Measurements from ENCODE around the gene CDH23. TPM values are rescaled to one million over a fixed set of nuclear protein-coding genes. Genes with fewer than 3 reads are reported as not detected.

CDH23 gene
- total RNA-seq, 1 donor from 2014 or later = 1.3 TPM

DNA sequence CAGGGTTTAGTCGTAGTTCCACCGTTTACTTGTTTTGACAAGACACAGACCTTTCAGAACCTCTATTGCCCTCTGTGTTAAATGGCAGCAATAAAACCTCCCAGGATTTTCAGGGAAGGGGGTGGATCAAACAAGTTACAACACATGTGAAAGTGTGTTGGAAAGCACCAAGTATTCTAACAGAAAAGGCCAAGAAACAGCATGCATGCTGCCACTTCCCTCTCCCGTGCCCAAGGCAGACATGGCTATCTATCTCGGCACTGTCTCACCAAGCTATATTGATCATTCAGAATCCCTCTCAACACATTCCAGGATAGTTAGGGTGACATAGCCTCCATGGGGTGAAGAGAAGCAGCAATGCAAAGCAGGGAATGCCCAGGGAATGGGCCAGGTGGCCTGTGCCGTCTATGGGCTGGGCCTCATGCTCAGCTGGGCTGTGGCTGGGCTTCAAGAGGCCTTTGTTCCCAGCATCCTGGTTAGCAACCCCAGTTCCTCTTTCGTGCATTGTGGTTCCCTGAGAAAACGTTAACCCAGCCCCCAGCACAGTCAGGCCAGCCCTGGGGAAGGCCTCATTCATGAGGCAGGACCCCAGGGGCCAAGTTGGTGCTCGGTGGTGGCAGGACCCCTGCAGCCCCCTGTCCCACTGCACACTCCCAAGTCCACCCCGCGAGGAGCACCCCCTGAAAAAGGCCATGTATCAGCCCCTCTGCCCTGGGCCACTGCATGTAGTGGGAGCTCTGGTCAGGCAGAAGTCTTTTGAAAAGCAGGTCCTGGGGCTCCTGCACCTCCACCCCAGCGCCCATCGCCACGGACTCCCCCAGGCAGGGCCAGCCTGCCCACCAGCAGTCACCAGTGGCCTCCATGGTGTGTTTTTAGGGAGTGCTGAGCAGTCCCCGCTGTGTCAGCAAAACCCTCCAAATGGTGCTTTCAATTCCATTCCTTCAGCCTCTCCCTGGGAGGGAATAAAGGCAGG lies 351.1 kb downstream of the CDH23 start:
- Mint-ChIP-seq H3K36me3 (ENCODE audit: low read depth) (peaks cover 51% of the 10 kb centered on the region), H3K4me3 (peak overlapping the region; percentile 78), H3K27ac (peak overlapping the region; percentile 99), H3K4me1 (peaks cover 89% of the 10 kb centered on the region), H3K27me3 (no peaks in the 10 kb centered on the region), H3K9me3 (no peaks in the 10 kb centered on the region)
- DNase-seq = peak; percentile 75
- intact Hi-C loops (cut with micrococcal nuclease) = loop anchor here (1.0 to 10.0 kb wide), 5 partner anchors 8 to 337 kb away; partner anchors contain the start of genes SPOCK2 and VSIR

DNA sequence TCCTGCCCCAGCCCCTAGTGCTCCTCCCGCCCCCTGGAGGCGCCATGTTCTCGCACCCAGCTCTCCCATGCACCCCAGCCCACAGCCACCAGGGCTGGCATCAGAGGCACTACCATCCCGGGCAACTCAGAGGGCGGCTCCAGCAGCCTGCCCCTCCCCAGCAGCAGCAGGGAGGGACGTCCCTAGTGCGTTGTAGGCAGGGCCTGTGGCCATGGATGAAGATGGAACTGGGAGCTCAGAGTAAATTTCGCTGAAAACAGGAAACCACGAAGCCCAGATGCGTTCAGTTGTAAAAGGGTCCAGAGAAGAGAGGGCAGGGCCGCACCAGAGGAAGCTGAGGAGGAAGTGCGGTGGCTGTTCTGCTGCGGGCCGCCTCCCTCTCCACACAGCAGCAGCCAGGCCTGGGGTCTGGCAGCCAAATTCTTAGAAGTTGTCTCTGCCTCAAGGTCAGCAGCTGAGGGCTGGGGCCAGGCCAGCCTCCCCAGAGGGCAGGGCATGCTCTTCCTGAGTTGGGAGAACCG lies 352.0 kb downstream of the CDH23 start:
- DNase-seq = peak; percentile 95
- Mint-ChIP-seq H3K27me3 (no peaks in the 10 kb centered on the region), H3K4me3 (peak overlapping the region; percentile 78), H3K27ac (peak overlapping the region; percentile 99), H3K9me3 (no peaks in the 10 kb centered on the region), H3K36me3 (ENCODE audit: low read depth) (peaks cover 60% of the 10 kb centered on the region), H3K4me1 (peaks cover 91% of the 10 kb centered on the region)
- intact Hi-C loops (cut with micrococcal nuclease) = loop anchor here (1.0 to 10.0 kb wide), 4 partner anchors 8 to 336 kb away; partner anchors contain the start of genes SPOCK2 and VSIR

DNA sequence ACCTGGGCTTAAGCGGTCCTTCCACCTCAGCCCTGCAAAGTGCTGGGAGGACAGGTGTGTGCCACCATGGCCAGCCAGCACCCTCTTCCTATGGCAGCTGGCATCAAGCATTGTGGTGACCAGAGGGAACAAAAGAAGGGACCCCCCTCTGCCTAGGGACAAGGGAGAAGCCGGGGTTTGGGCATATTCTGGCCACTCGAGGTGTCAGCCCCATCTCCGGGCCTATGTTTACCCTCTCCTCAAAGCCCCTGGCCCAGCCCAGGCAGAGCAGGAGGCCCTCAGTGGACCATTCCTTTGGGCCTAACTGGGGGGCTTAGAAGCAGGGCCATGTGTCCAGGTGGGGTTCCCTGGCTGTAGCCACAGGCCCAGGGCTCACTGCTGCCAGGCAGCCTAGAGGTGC lies 352.7 kb downstream of the CDH23 start:
- Mint-ChIP-seq H3K36me3 (ENCODE audit: low read depth) (peaks cover 66% of the 10 kb centered on the region), H3K9me3 (no peaks in the 10 kb centered on the region), H3K27ac (peak overlapping the region; percentile 99), H3K4me3 (peak overlapping the region; percentile 78), H3K27me3 (no peaks in the 10 kb centered on the region), H3K4me1 (peaks cover 94% of the 10 kb centered on the region)
- intact Hi-C loops (cut with micrococcal nuclease) = loop anchor here (2.0 to 10.0 kb wide), 2 partner anchors 23 to 335 kb away; partner anchors contain the start of genes SPOCK2 and VSIR
- no peak for DNase-seq

DNA sequence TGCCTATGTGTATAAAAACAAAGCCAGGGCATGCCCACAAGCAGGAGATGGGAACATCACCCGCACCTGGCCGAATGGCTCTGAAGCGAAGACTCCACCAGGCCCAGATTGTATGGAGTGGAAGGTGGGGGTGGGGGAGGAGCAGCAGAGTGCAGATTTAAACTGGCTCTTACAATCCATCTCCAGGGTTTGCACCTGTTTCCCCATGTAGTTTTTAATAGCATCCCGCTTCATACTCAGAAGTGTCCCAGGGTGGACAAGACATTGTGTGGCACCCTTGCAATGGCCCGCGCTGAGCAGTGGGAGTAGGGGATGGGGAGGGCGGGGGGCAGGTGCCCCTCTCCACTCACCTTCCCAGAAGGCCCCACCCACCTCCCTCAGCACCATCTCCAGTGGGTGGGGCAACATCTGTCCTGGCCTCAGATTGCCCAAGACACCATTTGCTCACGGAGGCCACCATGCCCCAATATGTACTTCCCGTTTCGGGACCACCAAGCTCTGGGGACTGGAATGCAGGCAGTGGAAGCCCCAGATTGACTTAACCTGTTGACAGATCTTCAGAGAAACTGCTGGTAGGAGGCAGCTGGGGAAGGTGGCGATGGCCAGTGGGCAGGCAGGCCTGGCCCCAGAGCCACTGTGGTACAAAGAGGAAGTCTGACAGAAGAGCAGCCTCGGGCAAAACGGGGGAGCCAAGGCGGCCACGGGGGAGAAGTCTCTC lies 353.6 kb downstream of the CDH23 start:
- no peaks in the 10 kb centered on the region for H3K9me3 Mint-ChIP-seq
- no peaks in the 10 kb centered on the region for H3K27me3 Mint-ChIP-seq
- peak overlapping the region; percentile 60 for H3K4me3 Mint-ChIP-seq
- peaks cover 69% of the 10 kb centered on the region for H3K36me3 Mint-ChIP-seq (ENCODE audit: low read depth)
- intact Hi-C loops (cut with micrococcal nuclease) = no loop called here
- H3K27ac Mint-ChIP-seq = peak overlapping the region; percentile 99
- DNase-seq = no peak
- H3K4me1 Mint-ChIP-seq = peaks cover 91% of the 10 kb centered on the region

DNA sequence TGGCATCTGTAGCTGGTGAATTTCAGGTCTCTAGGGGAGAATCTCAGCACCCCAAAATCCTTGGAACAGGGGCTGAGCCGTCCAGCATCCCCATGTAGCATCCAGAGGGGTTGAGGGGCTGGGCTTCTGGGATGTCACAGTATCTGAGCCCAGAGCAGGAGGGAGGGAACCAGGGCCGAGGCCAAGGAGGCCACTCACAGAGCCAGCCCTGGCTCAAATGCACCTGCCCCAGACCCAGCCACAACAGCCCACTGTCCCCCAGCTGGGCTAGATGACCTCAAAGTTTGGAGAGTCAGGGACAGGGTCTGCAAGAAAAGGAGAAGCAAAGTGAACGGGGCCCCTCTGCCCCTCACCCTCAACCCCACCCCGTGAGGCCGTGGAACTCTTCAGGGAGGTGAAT lies 354.3 kb downstream of the CDH23 start:
- peak overlapping the region; percentile 99 for H3K27ac Mint-ChIP-seq
- intact Hi-C loops (cut with micrococcal nuclease) = no loop called here
- H3K9me3 Mint-ChIP-seq = no peaks in the 10 kb centered on the region
- H3K4me1 Mint-ChIP-seq = peaks cover 84% of the 10 kb centered on the region
- H3K27me3 Mint-ChIP-seq = no peaks in the 10 kb centered on the region
- no peak for DNase-seq
- peaks cover 68% of the 10 kb centered on the region for H3K36me3 Mint-ChIP-seq (ENCODE audit: low read depth)
- H3K4me3 Mint-ChIP-seq = no peak overlapping the region

DNA sequence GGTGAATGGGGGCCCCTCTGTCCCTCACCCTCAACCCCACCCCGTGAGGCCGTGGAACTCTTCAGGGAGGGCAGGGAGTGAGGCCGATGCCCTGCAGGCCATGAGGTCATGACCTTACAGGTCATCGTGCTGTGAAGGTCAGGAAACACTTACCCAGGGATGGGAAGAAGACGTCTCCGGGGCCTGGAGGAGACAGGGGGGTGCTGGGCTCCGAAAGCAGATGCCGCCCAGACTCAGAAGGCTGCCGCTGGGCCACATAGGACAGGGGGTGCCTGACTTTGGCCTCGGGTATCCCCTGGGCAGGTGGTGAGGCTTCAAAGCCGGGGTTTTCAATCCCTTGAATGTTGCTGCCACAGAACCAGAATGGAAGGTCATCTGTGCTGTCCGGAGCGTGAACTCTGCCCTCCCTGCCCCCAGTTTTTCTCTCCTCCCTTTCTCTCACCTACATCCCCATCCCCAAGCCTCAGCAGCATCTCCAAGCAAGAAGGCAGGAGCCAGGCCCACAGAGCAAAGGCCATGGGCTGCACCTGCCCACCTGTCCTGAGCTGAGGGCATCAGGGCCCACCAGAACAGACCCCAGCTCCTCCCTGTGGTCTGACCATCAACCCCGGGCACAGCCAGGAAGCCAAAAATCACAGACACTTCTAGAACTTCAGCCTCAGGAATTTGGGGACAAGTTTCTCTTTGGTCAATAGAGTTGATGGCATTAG lies 354.9 kb downstream of the CDH23 start:
- Mint-ChIP-seq H3K27me3 (no peaks in the 10 kb centered on the region), H3K4me1 (peaks cover 84% of the 10 kb centered on the region), H3K36me3 (ENCODE audit: low read depth) (peaks cover 74% of the 10 kb centered on the region), H3K4me3 (peak overlapping the region; percentile 33), H3K27ac (peak overlapping the region; percentile 89), H3K9me3 (no peaks in the 10 kb centered on the region)
- DNase-seq = no peak
- intact Hi-C loops (cut with micrococcal nuclease) = no loop called here

DNA sequence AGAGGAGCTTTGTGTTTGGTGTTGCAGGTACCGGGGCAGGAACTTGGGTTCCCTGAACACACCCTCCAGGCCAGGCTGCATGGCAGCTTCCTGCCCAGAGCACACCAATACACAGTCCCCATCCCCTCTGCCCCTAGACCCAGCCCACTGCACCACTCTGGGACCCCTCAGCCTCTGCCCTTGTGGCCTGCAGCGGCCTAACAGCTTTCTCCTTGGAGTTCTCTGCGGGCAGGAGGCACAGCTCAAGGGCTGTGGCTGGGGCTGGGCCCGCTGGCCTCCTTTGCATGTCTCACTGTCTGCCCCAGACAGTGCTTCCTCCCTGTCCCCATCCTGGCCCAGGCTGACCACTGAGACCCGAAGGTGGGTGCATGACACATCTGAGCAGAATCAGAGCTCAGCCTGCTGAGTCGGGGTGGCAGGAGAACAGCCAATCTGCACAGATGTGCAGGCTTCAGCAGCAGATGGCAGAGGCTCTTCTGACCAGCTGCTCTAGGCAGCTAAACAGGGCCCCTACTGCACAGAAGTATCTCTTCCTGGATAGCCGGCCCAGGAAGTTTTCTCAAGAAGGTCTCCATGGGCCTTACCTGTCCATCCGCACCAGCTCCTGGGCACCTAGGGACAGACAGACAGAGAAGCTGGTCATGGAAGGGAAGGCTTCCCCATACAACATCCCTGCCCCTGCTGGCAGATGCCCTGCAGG lies 355.8 kb downstream of the CDH23 start:
- H3K27ac Mint-ChIP-seq = peak overlapping the region; percentile 89
- no peak for DNase-seq
- no peaks in the 10 kb centered on the region for H3K27me3 Mint-ChIP-seq
- H3K4me1 Mint-ChIP-seq = peaks cover 84% of the 10 kb centered on the region
- no peaks in the 10 kb centered on the region for H3K9me3 Mint-ChIP-seq
- intact Hi-C loops (cut with micrococcal nuclease) = no loop called here
- peak overlapping the region; percentile 33 for H3K4me3 Mint-ChIP-seq
- peaks cover 70% of the 10 kb centered on the region for H3K36me3 Mint-ChIP-seq (ENCODE audit: low read depth)

DNA sequence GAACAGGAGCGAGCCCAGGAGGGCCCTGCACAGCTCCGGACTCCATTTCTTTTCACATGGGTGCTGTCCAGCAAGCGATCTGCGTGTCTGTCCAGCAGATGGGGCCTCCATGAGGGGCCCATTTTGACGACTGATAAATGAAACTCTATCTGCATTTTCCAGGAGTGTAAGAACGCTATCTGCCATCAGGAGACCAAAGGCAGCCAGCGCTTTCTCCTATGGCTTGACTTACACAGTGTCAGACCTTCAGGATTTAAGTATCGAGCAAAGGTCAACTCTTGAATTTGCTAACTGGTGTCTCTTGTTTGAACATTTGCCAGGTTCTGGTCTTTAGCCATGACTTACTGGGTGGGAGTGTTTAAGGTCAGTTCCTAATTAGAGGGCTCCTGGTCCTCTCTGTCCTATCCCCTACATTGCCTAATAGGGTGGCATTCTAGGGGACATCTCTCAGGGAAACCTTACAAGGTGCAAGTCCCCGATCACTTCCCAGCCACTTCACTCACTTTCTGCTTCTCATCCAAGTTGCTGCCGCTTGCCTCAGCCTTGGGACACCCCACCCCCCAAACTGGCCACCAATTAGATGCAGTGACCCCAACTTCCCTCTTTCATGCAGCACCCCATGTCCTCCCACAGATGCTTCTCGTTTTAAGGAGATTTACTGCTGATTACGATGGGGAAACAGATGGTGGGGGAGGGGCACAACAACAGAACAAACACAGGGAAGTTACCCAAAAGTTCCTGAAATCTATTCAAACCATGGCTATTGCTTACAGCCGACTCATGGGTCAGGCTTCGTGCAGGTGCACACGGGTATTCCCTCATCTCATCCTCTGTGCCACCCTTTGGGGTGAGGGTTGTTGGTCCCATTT lies 356.6 kb downstream of the CDH23 start:
- Mint-ChIP-seq H3K9me3 (no peaks in the 10 kb centered on the region), H3K4me3 (peak overlapping the region; percentile 33), H3K27ac (peak overlapping the region; percentile 89), H3K27me3 (no peaks in the 10 kb centered on the region), H3K36me3 (ENCODE audit: low read depth) (peaks cover 67% of the 10 kb centered on the region), H3K4me1 (peaks cover 84% of the 10 kb centered on the region)
- DNase-seq = no peak
- intact Hi-C loops (cut with micrococcal nuclease) = no loop called here

DNA sequence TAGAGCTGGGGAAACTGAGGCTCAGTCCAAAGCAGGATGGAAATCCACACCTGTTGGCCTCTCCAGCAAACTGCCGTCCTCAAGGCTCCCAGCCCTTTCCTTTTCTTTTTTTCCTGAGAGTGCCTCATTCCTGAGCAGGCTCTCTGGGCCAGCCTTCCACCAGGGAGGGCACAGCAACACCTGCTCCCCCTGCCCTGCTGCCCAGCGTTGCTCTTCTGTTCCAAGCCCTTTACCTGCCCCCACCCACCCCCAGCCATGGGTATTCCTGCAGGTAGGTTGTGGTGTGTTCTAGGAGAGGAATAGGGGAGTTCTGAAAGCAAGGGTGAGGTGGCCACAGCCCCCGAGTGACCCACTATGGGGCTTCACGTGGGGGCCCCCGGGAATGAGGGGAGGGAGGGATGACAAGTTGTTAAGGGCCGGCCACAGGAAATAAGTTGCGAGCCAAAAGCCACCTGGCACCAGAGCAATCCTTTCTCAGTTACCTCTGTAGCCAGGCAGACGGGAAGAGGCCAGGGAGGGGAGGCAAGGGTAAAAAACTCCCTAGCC lies 357.3 kb downstream of the CDH23 start:
- Mint-ChIP-seq H3K4me3 (peak overlapping the region; percentile 10), H3K27ac (peak overlapping the region; percentile 89), H3K9me3 (no peaks in the 10 kb centered on the region), H3K4me1 (peaks cover 80% of the 10 kb centered on the region), H3K36me3 (ENCODE audit: low read depth) (peaks cover 66% of the 10 kb centered on the region), H3K27me3 (no peaks in the 10 kb centered on the region)
- intact Hi-C loops (cut with micrococcal nuclease) = no loop called here
- DNase-seq = no peak

DNA sequence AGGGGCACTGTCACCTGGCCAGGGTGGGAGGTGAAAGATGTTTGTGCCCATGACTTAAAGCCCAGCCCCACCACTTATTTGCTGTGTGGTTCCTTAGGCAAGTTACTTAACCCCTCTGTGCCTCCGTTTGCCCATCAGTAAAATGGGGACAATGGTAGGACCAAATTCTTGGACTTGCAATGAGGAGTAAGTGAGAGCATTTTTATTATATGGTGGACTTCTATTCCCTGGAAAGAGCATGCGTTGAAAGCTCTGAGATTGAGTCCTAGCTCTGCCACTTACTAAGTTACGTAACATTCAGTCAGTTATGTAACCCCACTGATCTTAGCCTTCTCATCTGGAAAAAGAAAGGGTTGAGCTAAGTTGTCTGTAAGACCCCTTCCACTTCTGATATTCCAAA lies 357.8 kb downstream of the CDH23 start:
- intact Hi-C loops (cut with micrococcal nuclease) = no loop called here
- Mint-ChIP-seq H3K36me3 (ENCODE audit: low read depth) (peaks cover 71% of the 10 kb centered on the region), H3K4me1 (peaks cover 79% of the 10 kb centered on the region), H3K27ac (peak overlapping the region; percentile 51), H3K27me3 (no peaks in the 10 kb centered on the region), H3K9me3 (no peaks in the 10 kb centered on the region), H3K4me3 (no peak overlapping the region)
- no peak for DNase-seq

DNA sequence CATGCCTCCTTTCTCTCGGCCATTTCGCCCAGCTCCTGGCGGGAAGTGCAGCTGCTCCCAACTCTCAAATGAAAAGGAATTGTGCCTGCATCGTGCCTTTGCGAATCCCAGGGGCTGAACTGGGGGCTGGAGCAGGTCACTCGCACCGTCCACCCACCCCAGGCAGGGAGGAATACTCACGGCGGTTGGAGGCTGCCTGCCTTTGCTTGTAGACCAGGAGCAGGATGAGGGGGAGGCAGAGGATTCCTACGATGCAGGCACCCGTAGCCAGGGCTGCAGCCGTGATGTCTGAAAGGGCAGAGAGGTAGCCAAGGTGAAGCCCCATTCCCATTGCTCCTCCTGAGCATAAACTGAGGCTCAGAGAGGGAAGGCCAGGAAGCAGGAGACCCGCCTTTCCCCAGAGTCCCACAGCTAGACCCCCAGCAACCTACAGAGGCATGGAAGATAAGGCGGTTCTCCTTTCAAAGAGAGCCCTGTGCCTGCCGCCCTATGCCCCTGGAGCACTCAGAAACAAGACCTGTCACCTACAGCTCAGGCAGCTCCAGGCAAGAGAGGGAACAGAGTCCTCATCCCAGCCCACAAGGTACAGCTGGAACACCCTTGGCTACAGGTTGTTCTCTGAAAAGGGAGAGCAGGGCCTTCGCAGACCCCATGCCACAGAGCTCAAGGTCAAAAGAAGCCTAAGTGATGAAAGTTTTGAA lies 358.6 kb downstream of the CDH23 start:
- Mint-ChIP-seq H3K4me3 (no peak overlapping the region), H3K27ac (peak overlapping the region; percentile 53), H3K4me1 (peaks cover 73% of the 10 kb centered on the region), H3K27me3 (no peaks in the 10 kb centered on the region), H3K9me3 (no peaks in the 10 kb centered on the region), H3K36me3 (ENCODE audit: low read depth) (peaks cover 66% of the 10 kb centered on the region)
- DNase-seq = no peak
- intact Hi-C loops (cut with micrococcal nuclease) = no loop called here

All from activated CD4-positive, alpha-beta T cell treated with anti-CD3 and anti-CD28 coated beads, Interleukin-2, amount 10 ng/mL, durations not matched to agents 24 days and 14 days (primary cell).